ENCODE data around the gene ANKRD22. TPM values are rescaled to one million over a fixed set of nuclear protein-coding genes. Genes with fewer than 3 reads are reported as not detected.

The ANKRD22 gene
- total and polyA plus RNA-seq, 7 experiments from 2014 or later, result 0.32 to 1.2 (median 0.48) TPM; not detected in 1

DNA sequence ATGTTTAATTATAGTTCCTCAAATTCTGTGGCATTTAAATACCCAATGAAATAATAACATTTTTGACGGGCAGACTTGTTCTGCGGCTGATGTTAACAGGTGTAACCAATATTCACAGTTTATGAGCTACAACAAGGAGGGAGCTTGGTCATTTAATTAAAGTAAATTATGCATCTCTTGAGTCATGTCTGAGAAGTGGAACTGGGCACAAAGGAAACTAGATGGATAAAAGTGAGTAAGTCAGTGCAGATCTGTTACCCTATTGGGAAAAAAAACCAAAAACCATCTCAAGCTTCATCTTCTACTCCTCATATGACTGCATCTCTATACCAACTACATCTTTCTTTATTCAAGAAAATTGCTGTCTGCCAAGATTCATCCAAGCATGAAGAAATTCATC is 24.0 kb downstream of the ANKRD22 start:
- ATAC-seq (no peak), DNase-seq (no peak)
- Histone ChIP-seq H3K4me1 (ENCODE audit: control insufficient read depth in 2 of 2, insufficient read depth in 2 of 2, low read length in 2 of 2) (peaks cover 40 to 62% of the 10 kb centered on the region in 2 donors), H3K4me3 (ENCODE audit: low read length) (no peak overlapping the region), H3K27ac (ENCODE audit: low read depth, low read length) (no peak overlapping the region), H3K36me3 (ENCODE audit: control insufficient read depth in 2 of 3, insufficient read depth in 3 of 3, low read length in 3 of 3) (no peaks in the 10 kb centered on the region), H3K9me3 (ENCODE audit: control insufficient read depth in 2 of 3, low read length in 3 of 3) (no peaks in the 10 kb centered on the region), H3K27me3 (ENCODE audit: control insufficient read depth in 2 of 2, insufficient read depth in 2 of 2, low read length in 2 of 2) (no peaks in the 10 kb centered on the region)
- Mint-ChIP-seq H3K4me1 (peaks cover 32 to 79% (median 73%) of the 10 kb centered on the region in 7 donors), H3K27ac (peak overlapping the region in 3 of 9 donors; percentile 6 to 98 (median 93)), H3K27me3 (no peaks in the 10 kb centered on the region), H3K9me3 (peaks cover 0 to 9% (median 2%) of the 10 kb centered on the region in 11 donors), H3K36me3 (peaks cover 0 to 25% (median 3%) of the 10 kb centered on the region in 5 donors), H3K4me3 (peak overlapping the region in 2 of 10 donors; percentile 1 to 82)
- intact Hi-C loops (cut with micrococcal nuclease), result loop anchor here (5.0 to 10.0 kb wide), 4 partner anchors 165 to 965 kb away; partner anchors contain the start of genes FAS (in 1 of the 2), KLLN (in 1 of the 2), PTEN (in 1 of the 2) and RNLS (in 1 of the 2)
- POLR2A ChIA-PET, result interaction anchor here (0.7 to 1.4 kb wide), 4 partner anchors 10 to 884 kb away, joined by 3 to 6 read pairs (median 3); partner anchors contain the start of gene STAMBPL1
- CTCF ChIA-PET, result interaction anchor here (0.7 to 7.5 kb wide), 4 partner anchors 18 to 885 kb away, joined by 3 to 31 read pairs (median 10); partner anchors contain the start of gene STAMBPL1

DNA sequence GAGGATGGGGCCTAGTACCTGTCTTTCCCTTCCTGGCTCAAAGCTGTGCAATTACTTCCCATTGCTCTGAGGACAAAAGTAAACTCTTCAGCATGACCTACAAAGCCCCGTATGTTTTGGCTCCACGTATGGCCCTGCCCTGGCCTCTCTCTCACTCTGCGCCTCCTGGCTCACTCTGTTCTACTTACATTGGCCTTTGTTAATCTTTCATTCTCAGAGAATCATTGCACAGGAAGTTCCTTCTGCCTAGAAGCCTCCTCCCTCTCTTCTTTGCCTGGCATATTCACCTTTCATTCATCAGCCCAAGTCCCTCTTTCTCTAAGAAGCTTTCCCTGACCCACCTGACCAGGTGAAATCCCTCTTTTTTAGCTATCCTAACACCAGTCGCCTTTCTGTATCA is 25.3 kb downstream of the ANKRD22 start:
- H3K9me3 Mint-ChIP-seq, result peaks cover 0 to 9% (median 2%) of the 10 kb centered on the region in 11 donors
- Histone ChIP-seq H3K27me3 (ENCODE audit: control insufficient read depth in 2 of 2, insufficient read depth in 2 of 2, low read length in 2 of 2) (no peaks in the 10 kb centered on the region), H3K4me3 (ENCODE audit: low read length) (peak overlapping the region; percentile 3), H3K4me1 (ENCODE audit: control insufficient read depth in 2 of 2, insufficient read depth in 2 of 2, low read length in 2 of 2) (peaks cover 38 to 51% of the 10 kb centered on the region in 2 donors), H3K36me3 (ENCODE audit: control insufficient read depth in 2 of 3, insufficient read depth in 3 of 3, low read length in 3 of 3) (no peaks in the 10 kb centered on the region), H3K27ac (ENCODE audit: low read depth, low read length) (peak overlapping the region; percentile 40), H3K9me3 (ENCODE audit: control insufficient read depth in 2 of 3, low read length in 3 of 3) (no peaks in the 10 kb centered on the region)
- intact Hi-C loops (cut with micrococcal nuclease), result loop anchor here (5.0 to 10.0 kb wide), 4 partner anchors 166 to 964 kb away; partner anchors contain the start of genes FAS (in 1 of the 2), KLLN (in 1 of the 2), PTEN (in 1 of the 2) and RNLS (in 1 of the 2)
- peaks cover 0 to 24% (median 3%) of the 10 kb centered on the region in 5 donors for H3K36me3 Mint-ChIP-seq
- H3K27me3 Mint-ChIP-seq, result no peaks in the 10 kb centered on the region
- ChIA-PET CTCF (interaction anchor here (0.6 to 7.5 kb wide), 6 partner anchors 9 to 203 kb away, joined by 3 to 37 read pairs (median 10); partner anchors contain the start of gene STAMBPL1), POLR2A (interaction anchor here (0.6 to 1.8 kb wide), 5 partner anchors 8 to 55 kb away, joined by 3 to 7 read pairs (median 3); partner anchors contain the start of gene STAMBPL1)
- peak overlapping the region; percentile 67 to 99 (median 93) for H3K27ac Mint-ChIP-seq
- DNase-seq (peak in 2 of 9 donors; percentile 18 to 29), ATAC-seq (no peak)
- peaks cover 34 to 76% (median 67%) of the 10 kb centered on the region in 7 donors for H3K4me1 Mint-ChIP-seq
- H3K4me3 Mint-ChIP-seq, result peak overlapping the region; percentile 44 to 82 (median 67)

DNA sequence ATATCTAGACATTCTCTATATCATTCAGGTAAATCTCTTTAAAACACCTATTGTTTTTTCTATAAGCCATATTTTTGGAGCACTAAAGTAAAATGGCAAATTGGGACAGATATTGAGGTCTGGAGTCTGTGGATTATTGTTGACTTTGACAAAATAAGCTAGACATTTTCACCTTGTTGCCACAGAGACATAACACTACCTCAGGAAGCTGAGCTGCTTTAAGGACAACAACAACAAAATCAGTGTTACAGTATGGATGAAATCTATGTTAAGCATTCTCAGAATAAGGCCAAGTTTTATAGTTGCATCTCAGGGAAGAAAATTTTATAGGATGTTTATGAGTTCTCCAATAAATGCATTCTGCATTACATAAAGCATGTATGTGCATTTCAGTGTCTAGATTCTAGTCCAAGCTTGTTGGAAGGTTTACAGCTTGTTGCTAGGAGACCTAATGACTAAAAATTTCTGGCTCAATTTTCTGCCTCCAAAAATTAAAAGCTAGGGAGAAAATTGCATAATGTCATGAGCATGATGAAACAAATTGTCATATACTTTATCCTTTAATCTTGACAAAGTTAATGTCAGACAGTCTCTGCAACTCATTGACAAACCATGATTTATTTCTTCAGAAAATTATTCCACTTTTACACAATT is 30.8 kb downstream of the ANKRD22 start:
- ATAC-seq (no peak), DNase-seq (peak in 1 of 9 donors; percentile 13)
- no peaks in the 10 kb centered on the region for H3K27me3 ChIP-seq (ENCODE audit: control insufficient read depth in 2 of 2, insufficient read depth in 2 of 2, low read length in 2 of 2)
- ChIA-PET CTCF (interaction anchor here (1.7 to 7.5 kb wide), 3 partner anchors 11 to 60 kb away, joined by 3 to 37 read pairs (median 31); no protein-coding TSS in a partner anchor), POLR2A (interaction anchor here (0.7 to 2.1 kb wide), 6 partner anchors 11 to 433 kb away, joined by 3 to 7 read pairs (median 4); partner anchors contain the start of gene STAMBPL1)
- Mint-ChIP-seq H3K36me3 (peaks cover 0 to 11% (median 0%) of the 10 kb centered on the region in 5 donors), H3K27me3 (peaks cover 0 to 4% (median 0%) of the 10 kb centered on the region in 5 donors), H3K27ac (peak overlapping the region in 4 of 9 donors; percentile 19 to 86 (median 44)), H3K9me3 (peaks cover 0 to 7% (median 2%) of the 10 kb centered on the region in 11 donors), H3K4me3 (peak overlapping the region in 2 of 10 donors; percentile 13 to 16), H3K4me1 (peaks cover 20 to 66% (median 51%) of the 10 kb centered on the region in 7 donors)
- peaks cover 24 to 34% of the 10 kb centered on the region in 2 donors for H3K4me1 ChIP-seq (ENCODE audit: control insufficient read depth in 2 of 2, insufficient read depth in 2 of 2, low read length in 2 of 2)
- H3K27ac ChIP-seq (ENCODE audit: low read depth, low read length), result no peak overlapping the region
- intact Hi-C loops (cut with micrococcal nuclease), result loop anchor here in 1 of 2 donors (10.0 kb wide), 1 partner anchor 264 kb away; no protein-coding TSS in a partner anchor
- no peaks in the 10 kb centered on the region for H3K36me3 ChIP-seq (ENCODE audit: control insufficient read depth in 2 of 3, insufficient read depth in 3 of 3, low read length in 3 of 3)
- H3K9me3 ChIP-seq (ENCODE audit: control insufficient read depth in 2 of 3, low read length in 3 of 3), result no peaks in the 10 kb centered on the region
- H3K4me3 ChIP-seq (ENCODE audit: low read length), result no peak overlapping the region

DNA sequence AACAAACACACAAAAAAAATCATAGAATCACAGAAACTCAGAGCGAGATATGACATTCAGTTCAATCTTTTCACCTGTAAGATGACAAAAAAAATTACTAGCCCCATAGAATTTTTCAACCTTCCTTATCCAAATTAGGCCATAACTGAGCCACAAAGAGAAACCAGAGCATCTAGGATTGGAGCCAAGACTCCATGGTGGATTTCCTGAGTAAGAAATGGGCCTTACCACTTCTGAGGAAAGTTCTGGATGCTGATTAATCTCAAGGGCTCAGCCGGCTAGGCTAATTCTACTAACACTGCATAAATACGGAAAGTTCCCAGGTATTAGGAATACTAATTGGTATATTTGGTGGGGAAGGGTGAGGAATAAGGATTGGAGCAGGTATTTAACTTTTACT is 32.4 kb downstream of the ANKRD22 start:
- peaks cover 0 to 12% (median 0%) of the 10 kb centered on the region in 5 donors for H3K27me3 Mint-ChIP-seq
- no peak for DNase-seq
- POLR2A ChIA-PET, result no interaction called here
- peaks cover 0 to 7% (median 2%) of the 10 kb centered on the region in 11 donors for H3K9me3 Mint-ChIP-seq
- Histone ChIP-seq H3K4me1 (ENCODE audit: control insufficient read depth in 2 of 2, insufficient read depth in 2 of 2, low read length in 2 of 2) (peaks cover 9 to 32% of the 10 kb centered on the region in 2 donors), H3K27me3 (ENCODE audit: control insufficient read depth in 2 of 2, insufficient read depth in 2 of 2, low read length in 2 of 2) (no peaks in the 10 kb centered on the region), H3K9me3 (ENCODE audit: control insufficient read depth in 2 of 3, low read length in 3 of 3) (no peaks in the 10 kb centered on the region), H3K36me3 (ENCODE audit: control insufficient read depth in 2 of 3, insufficient read depth in 3 of 3, low read length in 3 of 3) (no peaks in the 10 kb centered on the region), H3K27ac (ENCODE audit: low read depth, low read length) (no peak overlapping the region), H3K4me3 (ENCODE audit: low read length) (no peak overlapping the region)
- peak overlapping the region in 3 of 9 donors; percentile 1 to 69 (median 46) for H3K27ac Mint-ChIP-seq
- peaks cover 0 to 11% (median 0%) of the 10 kb centered on the region in 5 donors for H3K36me3 Mint-ChIP-seq
- H3K4me3 Mint-ChIP-seq, result no peak overlapping the region
- CTCF ChIA-PET, result interaction anchor here (0.8 kb wide), 1 partner anchor 9 kb away, joined by 4 read pairs; no protein-coding TSS in a partner anchor
- no peak for ATAC-seq
- H3K4me1 Mint-ChIP-seq, result peaks cover 19 to 68% (median 51%) of the 10 kb centered on the region in 7 donors
- intact Hi-C loops (cut with micrococcal nuclease), result loop anchor here in 1 of 2 donors (10.0 kb wide), 1 partner anchor 434 kb away; no protein-coding TSS in a partner anchor

DNA sequence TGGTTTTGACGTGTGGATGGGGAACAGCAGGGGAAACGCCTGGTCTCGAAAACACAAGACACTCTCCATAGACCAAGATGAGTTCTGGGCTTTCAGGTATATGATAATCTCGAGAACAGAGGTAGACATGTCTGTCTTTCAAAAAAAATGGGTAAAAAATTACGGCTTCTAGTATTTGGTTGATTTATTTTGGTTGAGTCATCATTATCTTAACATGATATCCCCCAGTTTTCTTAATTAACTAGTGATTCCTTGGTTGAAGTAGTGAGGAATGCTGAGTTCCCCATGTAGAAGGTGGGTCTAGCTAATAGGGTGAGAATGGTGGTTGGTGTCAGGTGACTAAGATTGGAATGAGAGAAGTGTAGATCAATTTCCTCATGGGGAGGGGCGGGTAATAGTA is 38.4 kb downstream of the ANKRD22 start:
- ChIA-PET POLR2A (no interaction called here), CTCF (interaction anchor here (0.7 to 0.8 kb wide), 2 partner anchors 21 to 672 kb away, joined by 4 to 5 read pairs; no protein-coding TSS in a partner anchor)
- no peak overlapping the region for H3K4me3 ChIP-seq (ENCODE audit: low read length)
- H3K27ac Mint-ChIP-seq, result peak overlapping the region in 5 of 9 donors; percentile 7 to 77 (median 71)
- H3K4me1 Mint-ChIP-seq, result peaks cover 22 to 53% (median 40%) of the 10 kb centered on the region in 7 donors
- no peak overlapping the region for H3K4me3 Mint-ChIP-seq
- peaks cover 0 to 3% (median 0%) of the 10 kb centered on the region in 5 donors for H3K36me3 Mint-ChIP-seq
- H3K9me3 Mint-ChIP-seq, result no peaks in the 10 kb centered on the region
- H3K4me1 ChIP-seq (ENCODE audit: control insufficient read depth in 2 of 2, insufficient read depth in 2 of 2, low read length in 2 of 2), result peaks cover 0 to 14% of the 10 kb centered on the region in 2 donors
- no peak for ATAC-seq
- H3K27me3 ChIP-seq (ENCODE audit: control insufficient read depth in 2 of 2, insufficient read depth in 2 of 2, low read length in 2 of 2), result no peaks in the 10 kb centered on the region
- no peak overlapping the region for H3K27ac ChIP-seq (ENCODE audit: low read depth, low read length)
- H3K27me3 Mint-ChIP-seq, result peaks cover 0 to 30% (median 0%) of the 10 kb centered on the region in 5 donors
- intact Hi-C loops (cut with micrococcal nuclease), result loop anchor here in 1 of 2 donors (5.0 to 10.0 kb wide), 3 partner anchors 231 to 951 kb away; partner anchors contain the start of genes KLLN, PTEN and RNLS
- no peaks in the 10 kb centered on the region for H3K9me3 ChIP-seq (ENCODE audit: control insufficient read depth in 2 of 3, low read length in 3 of 3)
- DNase-seq, result no peak
- H3K36me3 ChIP-seq (ENCODE audit: control insufficient read depth in 2 of 3, insufficient read depth in 3 of 3, low read length in 3 of 3), result no peaks in the 10 kb centered on the region
